GM12801 (cell line): ENCODE measurements around the gene CFDP1.

Experiments
- TF ChIP-seq, protein P1 (sequence below): IDR thresholded peaks from one replicate; pipeline ENCODE4 v1.5.1; 2011; ENCODE audit warnings: control low read depth; ENCODE audit not compliant: insufficient read length; ENCODE audit errors: extremely low read depth

The CFDP1 gene

DNA sequence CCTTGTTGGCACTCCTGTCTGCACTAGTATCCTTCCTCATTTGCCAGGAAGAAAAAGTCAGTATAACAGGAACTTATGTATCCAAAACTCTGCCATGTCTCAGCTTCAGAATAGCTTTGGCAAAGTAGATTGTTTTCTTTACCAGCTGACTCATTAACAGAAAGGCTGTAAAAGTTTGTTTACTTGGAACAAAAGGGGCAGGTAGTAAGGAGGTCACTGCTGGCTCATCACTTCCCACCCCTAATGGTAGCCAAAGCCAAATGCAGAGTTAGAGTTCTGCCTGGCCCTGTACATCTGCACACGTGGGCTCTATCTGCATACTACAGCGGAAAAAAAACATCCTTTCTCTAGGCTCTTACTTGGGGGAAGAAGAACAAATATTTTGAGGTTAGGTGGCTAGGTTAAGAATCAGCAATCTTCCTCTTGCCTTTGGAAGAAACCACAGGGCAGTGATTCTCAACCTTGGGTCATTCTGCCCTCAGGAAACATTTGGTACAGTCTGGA lies 90.9 kb downstream of the CFDP1 start:
- TF ChIP-seq, protein P1, sequence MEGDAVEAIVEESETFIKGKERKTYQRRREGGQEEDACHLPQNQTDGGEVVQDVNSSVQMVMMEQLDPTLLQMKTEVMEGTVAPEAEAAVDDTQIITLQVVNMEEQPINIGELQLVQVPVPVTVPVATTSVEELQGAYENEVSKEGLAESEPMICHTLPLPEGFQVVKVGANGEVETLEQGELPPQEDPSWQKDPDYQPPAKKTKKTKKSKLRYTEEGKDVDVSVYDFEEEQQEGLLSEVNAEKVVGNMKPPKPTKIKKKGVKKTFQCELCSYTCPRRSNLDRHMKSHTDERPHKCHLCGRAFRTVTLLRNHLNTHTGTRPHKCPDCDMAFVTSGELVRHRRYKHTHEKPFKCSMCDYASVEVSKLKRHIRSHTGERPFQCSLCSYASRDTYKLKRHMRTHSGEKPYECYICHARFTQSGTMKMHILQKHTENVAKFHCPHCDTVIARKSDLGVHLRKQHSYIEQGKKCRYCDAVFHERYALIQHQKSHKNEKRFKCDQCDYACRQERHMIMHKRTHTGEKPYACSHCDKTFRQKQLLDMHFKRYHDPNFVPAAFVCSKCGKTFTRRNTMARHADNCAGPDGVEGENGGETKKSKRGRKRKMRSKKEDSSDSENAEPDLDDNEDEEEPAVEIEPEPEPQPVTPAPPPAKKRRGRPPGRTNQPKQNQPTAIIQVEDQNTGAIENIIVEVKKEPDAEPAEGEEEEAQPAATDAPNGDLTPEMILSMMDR = no peak

DNA sequence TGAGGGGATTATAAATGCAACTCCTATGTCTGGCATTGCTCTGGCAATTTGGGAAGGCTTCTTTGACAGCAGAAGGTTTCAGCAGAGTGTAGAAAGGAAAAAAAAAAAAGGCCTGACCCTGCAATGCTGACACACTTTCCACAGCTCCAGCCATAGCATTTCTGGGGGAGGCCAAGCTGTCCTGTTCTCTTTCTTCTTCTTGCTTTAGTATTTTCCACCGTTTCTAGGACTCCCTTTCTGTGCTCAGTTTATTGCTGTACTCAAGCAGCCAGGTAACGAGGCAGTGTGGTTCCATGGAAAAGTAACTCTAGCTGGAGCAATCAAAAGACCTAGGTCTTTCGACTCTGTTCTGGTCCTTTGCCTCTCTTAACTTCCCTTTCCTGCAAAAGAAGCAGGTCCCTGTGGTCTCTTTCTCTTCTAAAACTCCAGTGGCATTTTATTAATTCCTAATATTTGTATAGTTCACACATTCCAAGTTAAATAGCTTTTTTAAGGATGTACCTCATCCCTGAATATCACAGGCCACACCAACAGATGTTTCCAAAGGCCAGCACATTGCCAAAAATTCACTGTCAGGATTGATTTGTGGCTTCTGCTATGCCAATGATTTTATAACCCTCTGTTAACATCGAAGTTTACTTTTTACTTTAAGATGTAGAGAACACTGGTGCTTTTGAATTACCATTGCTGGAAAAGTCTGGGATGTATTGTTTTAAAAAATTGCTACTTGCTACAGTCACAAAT lies 91.6 kb downstream of the CFDP1 start:
- TF ChIP-seq, protein P1 = no peak

DNA sequence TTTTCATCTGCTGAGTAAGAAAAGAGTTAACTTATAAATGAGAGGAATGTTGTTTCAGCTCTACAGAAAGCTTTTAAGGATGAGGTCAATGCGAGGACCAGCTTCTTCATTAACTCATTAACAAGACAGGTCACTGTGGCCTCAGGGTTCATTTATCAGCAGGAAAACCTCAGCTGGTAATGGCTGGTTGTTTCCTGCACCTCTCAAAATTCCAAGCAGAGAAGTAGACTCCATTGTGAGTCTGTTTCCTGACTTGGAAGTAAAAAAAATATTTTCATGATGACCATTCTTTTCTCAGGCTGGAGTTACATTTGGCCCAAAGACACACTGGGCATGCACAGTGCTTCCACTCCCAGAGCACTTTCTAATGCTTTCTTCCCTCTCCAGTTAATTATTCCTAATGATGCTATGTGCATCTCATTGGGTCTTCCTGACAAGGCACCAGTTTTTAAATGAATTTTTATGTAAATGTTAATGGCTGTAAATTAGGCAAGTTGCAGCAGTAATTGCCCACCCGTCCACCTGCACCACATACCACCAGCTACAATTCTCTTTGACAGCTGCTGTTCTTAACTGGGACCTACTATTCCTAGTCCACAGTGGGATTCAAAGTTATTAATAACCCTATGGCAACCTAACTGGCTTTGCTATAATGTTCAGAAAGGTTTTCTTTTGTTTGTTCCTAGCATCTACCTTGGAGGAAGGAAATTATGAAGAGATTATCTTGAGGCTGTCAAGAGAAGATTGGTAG lies 92.4 kb downstream of the CFDP1 start:
- TF ChIP-seq, protein P1 = no peak

DNA sequence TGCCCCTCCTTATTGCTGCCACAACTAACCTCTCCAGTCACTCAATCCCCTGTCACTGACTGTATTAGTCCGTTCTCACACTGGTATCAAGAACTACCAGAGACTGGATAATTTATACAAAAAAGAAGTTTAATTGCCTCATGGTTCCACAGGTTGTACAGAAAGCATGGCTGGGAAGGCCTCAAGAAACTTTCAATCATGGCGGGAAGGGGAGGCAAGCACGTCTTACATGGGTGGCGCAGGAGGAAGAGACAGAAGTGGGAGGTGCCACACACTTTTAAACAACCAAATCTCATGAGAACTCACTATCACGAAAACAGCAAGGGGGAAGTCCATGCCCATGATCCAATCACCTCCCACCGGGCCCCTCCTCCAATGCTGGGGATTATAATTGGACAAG lies 95.9 kb downstream of the CFDP1 start:
- TF ChIP-seq, protein P1 = no peak

DNA sequence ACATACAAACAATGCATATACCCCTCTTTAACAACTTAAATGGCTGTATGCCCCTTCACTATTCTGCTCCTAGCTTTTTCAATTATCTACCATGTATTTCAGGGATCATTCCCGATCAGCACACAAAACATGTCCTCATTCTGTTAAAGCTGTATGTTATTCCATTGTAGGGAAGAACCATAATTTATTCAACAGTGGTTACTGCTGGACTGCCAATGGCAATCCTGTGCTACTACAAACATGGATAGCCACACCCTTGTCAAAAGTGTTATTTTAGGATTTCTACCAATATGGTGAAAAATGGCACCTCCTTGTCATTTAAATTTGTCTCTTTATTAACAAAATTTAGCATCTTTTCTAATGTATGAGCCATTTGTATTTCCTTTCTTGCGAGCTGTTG lies 96.8 kb downstream of the CFDP1 start:
- TF ChIP-seq, protein P1 = no peak

DNA sequence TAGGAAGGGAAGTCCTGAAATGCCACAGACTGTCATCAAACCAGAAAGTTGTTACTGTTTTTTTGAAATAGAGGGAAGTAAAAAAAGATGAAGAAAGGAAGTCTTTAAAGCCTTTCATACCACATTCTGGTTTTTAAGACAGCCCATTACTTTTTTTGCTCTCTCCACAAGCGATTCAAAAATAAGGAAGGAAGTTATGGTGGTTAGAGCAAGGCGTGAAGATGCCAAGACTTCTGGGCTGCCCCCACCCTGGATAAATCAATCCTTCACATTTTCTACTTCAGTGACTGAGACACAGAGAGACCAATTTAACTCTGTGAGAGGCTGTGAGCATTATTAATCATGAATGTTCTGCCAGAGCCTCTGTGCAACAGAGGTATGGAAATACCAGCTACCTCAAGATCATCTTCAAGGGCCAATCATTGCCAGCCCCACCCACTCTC lies 99.6 kb downstream of the CFDP1 start:
- TF ChIP-seq, protein P1 = no peak

DNA sequence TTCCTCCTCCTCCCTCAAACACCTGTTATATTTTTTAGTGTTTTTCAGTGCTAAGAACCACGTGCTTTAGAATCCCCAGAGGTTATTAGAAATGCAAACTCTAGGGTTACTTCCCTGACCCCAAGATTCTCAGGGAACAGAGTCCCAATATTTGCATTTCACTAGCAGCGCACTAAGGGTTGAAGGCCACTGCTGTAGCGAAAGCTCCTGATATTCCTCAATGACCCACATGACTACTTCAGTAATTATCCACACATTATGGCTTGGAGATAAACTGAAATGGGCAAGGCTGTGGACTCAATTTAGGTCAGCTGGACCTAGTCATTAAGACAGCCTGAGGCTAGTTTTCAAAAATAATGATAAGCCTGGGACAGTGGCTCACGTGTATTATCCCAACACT lies 103.4 kb downstream of the CFDP1 start:
- TF ChIP-seq, protein P1 = no peak
